H9 (cell line): ENCODE results near the gene CHRNG. TPM values are rescaled to one million over a fixed set of nuclear protein-coding genes. Genes with fewer than 3 reads are reported as not detected.

Experiments used
- DNase-seq: peaks from one replicate; pipeline ENCODE4 v3.0.0-alpha.2; 2017
- H2AFZ ChIP-seq: one replicate; pipeline ENCODE4 v1.6.1; 2013; ENCODE audit warnings: mild to moderate bottlenecking, low read length, control low read depth, moderate library complexity
- H2AK5ac ChIP-seq: 2 replicates; pipeline ENCODE4 v1.6.1; 2013; ENCODE audit warnings: low read length, control low read depth, mixed read lengths; ENCODE audit not compliant: insufficient read length
- H2BK120ac ChIP-seq: one replicate; pipeline ENCODE4 v1.6.1; 2013; ENCODE audit warnings: low read depth, mild to moderate bottlenecking, low read length, control low read depth, inconsistent platforms; ENCODE audit not compliant: poor library complexity, severe bottlenecking
- H2BK12ac ChIP-seq: 2 replicates; pipeline ENCODE4 v1.6.1; 2013; ENCODE audit warnings: low read length, control low read depth, mixed read lengths, low read depth; ENCODE audit not compliant: insufficient read length
- H2BK15ac ChIP-seq: 2 replicates; pipeline ENCODE4 v1.6.1; 2013; ENCODE audit warnings: low read depth, low read length, control low read depth
- H2BK20ac ChIP-seq: one replicate; pipeline ENCODE4 v1.6.1; 2013; ENCODE audit warnings: low read depth, mild to moderate bottlenecking, low read length, control low read depth, inconsistent platforms; ENCODE audit not compliant: poor library complexity, severe bottlenecking
- H2BK5ac ChIP-seq: 2 replicates; pipeline ENCODE4 v1.6.1; 2013; ENCODE audit warnings: low read length, control low read depth, mixed read lengths; ENCODE audit not compliant: insufficient read length
- H3K14ac ChIP-seq: 2 replicates; pipeline ENCODE4 v1.6.1; 2013; ENCODE audit warnings: low read length, control low read depth; ENCODE audit not compliant: insufficient read depth
- H3K18ac ChIP-seq: 2 replicates; pipeline ENCODE4 v1.6.1; 2013; ENCODE audit warnings: low read depth, mild to moderate bottlenecking, mixed read lengths, low read length, control low read depth; ENCODE audit not compliant: insufficient read length
- H3K23ac ChIP-seq: 2 replicates; pipeline ENCODE4 v1.6.1; 2013; ENCODE audit warnings: low read length, control low read depth, mixed read lengths, low read depth; ENCODE audit not compliant: insufficient read length
- H3K23me2 ChIP-seq: 2 replicates; pipeline ENCODE4 v1.6.1; 2013; ENCODE audit warnings: low read depth, mild to moderate bottlenecking, mixed read lengths, low read length, control low read depth; ENCODE audit not compliant: insufficient read length, poor library complexity, severe bottlenecking
- H3K27ac ChIP-seq: 2 replicates; pipeline ENCODE4 v1.5.1; 2013; ENCODE audit warnings: low read length, control low read depth, mixed read lengths, low read depth; ENCODE audit not compliant: insufficient read length
- H3K27me3 ChIP-seq: 2 replicates; pipeline ENCODE4 v1.6.1; 2013; ENCODE audit warnings: low read length, control low read depth, inconsistent platforms; ENCODE audit not compliant: insufficient read depth
- H3K4ac ChIP-seq: 2 replicates; pipeline ENCODE4 v1.6.1; 2013; ENCODE audit warnings: low read depth, mild to moderate bottlenecking, control low read depth, inconsistent platforms, low read length, moderate library complexity
- H3K4me1 ChIP-seq: 2 replicates; pipeline ENCODE4 v1.6.1; 2013; ENCODE audit warnings: low read length, control low read depth, inconsistent platforms; ENCODE audit not compliant: insufficient read depth
- H3K4me2 ChIP-seq: 2 replicates; pipeline ENCODE4 v1.6.1; 2013; ENCODE audit warnings: low read length, control low read depth, mixed read lengths; ENCODE audit not compliant: insufficient read length, insufficient read depth
- H3K56ac ChIP-seq: 2 replicates; pipeline ENCODE4 v1.6.1; 2013; ENCODE audit warnings: low read depth, mild to moderate bottlenecking, mixed read lengths, low read length, control low read depth; ENCODE audit not compliant: insufficient read length
- H3K79me1 ChIP-seq: 2 replicates; pipeline ENCODE4 v1.6.1; 2013; ENCODE audit warnings: low read depth, mild to moderate bottlenecking, moderate library complexity, low read length, control low read depth, inconsistent platforms; ENCODE audit not compliant: insufficient read depth, poor library complexity, severe bottlenecking
- H3K79me2 ChIP-seq: 2 replicates; pipeline ENCODE4 v1.6.1; 2013; ENCODE audit warnings: low read length, control low read depth, inconsistent platforms; ENCODE audit not compliant: insufficient read depth
- H3K9ac ChIP-seq: 2 replicates; pipeline ENCODE4 v1.6.1; 2013; ENCODE audit warnings: low read length, control low read depth, mixed read lengths; ENCODE audit not compliant: insufficient read length; ENCODE audit errors: extremely low read depth
- H3K9me3 ChIP-seq: one replicate; pipeline ENCODE4 v1.6.1; 2013; ENCODE audit warnings: low read depth, low read length, inconsistent platforms; ENCODE audit not compliant: control insufficient read depth
- H3T11ph ChIP-seq: one replicate; pipeline ENCODE4 v1.6.1; 2013; ENCODE audit warnings: mild to moderate bottlenecking, low read length, control low read depth, inconsistent platforms
- H4K20me1 ChIP-seq: one replicate; pipeline ENCODE4 v1.6.1; 2013; ENCODE audit not compliant: control insufficient read depth, insufficient read length, insufficient read depth
- H4K5ac ChIP-seq: 2 replicates; pipeline ENCODE4 v1.6.1; 2013; ENCODE audit warnings: low read depth, mild to moderate bottlenecking, mixed read lengths, low read length, control low read depth; ENCODE audit not compliant: insufficient read length
- H4K8ac ChIP-seq: replicated peaks from 2 replicates; pipeline ENCODE4 v1.6.1; 2013; ENCODE audit warnings: low read length, control low read depth, mixed read lengths, low read depth; ENCODE audit not compliant: insufficient read length
- H4K91ac ChIP-seq: 2 replicates; pipeline ENCODE4 v1.6.1; 2013; ENCODE audit warnings: low read depth, mild to moderate bottlenecking, moderate library complexity, mixed read lengths, low read length, control low read depth; ENCODE audit not compliant: insufficient read length
- H3K27ac Mint-ChIP-seq, 3 experiments: 2 replicates in 2 of 3; 3 replicates in 1 of 3; pipeline ENCODE4 v1.8.0; 2020 to 2021; ENCODE audit warnings: mixed read lengths in 3 of 3, mild to moderate bottlenecking in 1 of 3, moderate library complexity in 1 of 3
- H3K27me3 Mint-ChIP-seq: 2 replicates; pipeline ENCODE4 v1.8.0; 2021; ENCODE audit warnings: low read depth, mild to moderate bottlenecking, moderate library complexity, mixed read lengths
- H3K36me3 Mint-ChIP-seq, 3 experiments: 2 replicates in 2 of 3; 3 replicates in 1 of 3; pipeline ENCODE4 v1.8.0; 2020 to 2021; ENCODE audit warnings: low read depth in 3 of 3, mixed read lengths in 3 of 3; ENCODE audit not compliant: insufficient read depth in 1 of 3
- H3K4me1 Mint-ChIP-seq, 2 experiments: 2 replicates each; pipeline ENCODE4 v1.8.0; 2020; ENCODE audit warnings: mixed read lengths in 2 of 2
- H3K4me3 Mint-ChIP-seq, 2 experiments: 2 replicates in 1 of 2; 3 replicates in 1 of 2; pipeline ENCODE4 v1.8.0; 2020 to 2021; ENCODE audit warnings: mild to moderate bottlenecking in 2 of 2, mixed read lengths in 2 of 2, moderate library complexity in 1 of 2
- H3K9me3 Mint-ChIP-seq, 2 experiments: 2 replicates in 1 of 2; 3 replicates in 1 of 2; pipeline ENCODE4 v1.8.0; 2020; ENCODE audit warnings: mild to moderate bottlenecking in 2 of 2, mixed read lengths in 2 of 2, moderate library complexity in 1 of 2
- WGBS: extraction: QIAGEN DNeasy Blood & Tissue Kit; methylation state at CpG from one replicate; pipeline ENCODE4 v1.1.7; 2013; ENCODE audit warnings: missing lambda C conversion rate, low lambda C conversion rate, mixed read lengths; ENCODE audit not compliant: insufficient read length; ENCODE audit errors: extremely low coverage; 5-methylcytosine and 5-hydroxymethylcytosine counted together
- total RNA-seq: library from RNA; stranded (reverse); gene quantifications from 2 replicates; pipeline ENCODE4 v1.2.1, GENCODE V29; 2021
- TF ChIP-seq, protein P1 (sequence below): fragments of 200-600 bp; sonication (generic); conservative IDR thresholded peaks from 3 replicates; pipeline ENCODE4 v1.8.0; 2021; ENCODE audit warnings: antibody characterized with exemption, mild to moderate bottlenecking

The CHRNG gene
- total RNA-seq, 1 experiment from 2014 or later = not detected

DNA sequence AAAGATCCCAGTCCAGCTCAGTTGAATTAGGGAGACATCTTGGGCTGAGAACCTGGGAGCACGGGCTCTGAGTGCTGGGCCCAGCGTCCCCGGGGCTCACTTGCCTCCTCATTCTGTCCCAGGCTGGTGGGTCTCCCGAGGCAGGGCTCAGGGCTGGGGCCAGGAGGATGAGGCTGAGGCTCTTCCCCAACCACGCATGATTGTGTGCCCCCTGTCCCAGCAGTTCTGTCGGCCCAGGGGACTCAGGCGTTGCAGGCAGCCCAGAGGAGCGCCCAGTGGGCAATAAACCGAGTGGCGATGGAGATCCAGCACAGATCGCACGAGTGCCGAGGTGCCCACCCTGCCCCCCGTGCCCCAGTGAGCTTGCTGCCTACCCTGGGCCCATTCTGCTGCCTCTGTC lies 18.4 kb upstream of the CHRNG start:
- Histone ChIP-seq H4K8ac (no peak overlapping the region), H2BK15ac (no peak overlapping the region), H2BK12ac (no peak overlapping the region), H3K9me3 (no peaks in the 10 kb centered on the region), H4K20me1 (no peaks in the 10 kb centered on the region), H3K27ac (no peak overlapping the region), H2AK5ac (no peak overlapping the region), H3T11ph (no peak overlapping the region), H2BK20ac (no peak overlapping the region), H3K56ac (no peak overlapping the region), H3K27me3 (peaks cover 15% of the 10 kb centered on the region), H3K23ac (no peak overlapping the region), H3K79me2 (no peaks in the 10 kb centered on the region), H3K9ac (no peak overlapping the region), H2BK120ac (no peak overlapping the region), H4K91ac (no peak overlapping the region), H4K5ac (no peak overlapping the region), H3K79me1 (no peaks in the 10 kb centered on the region), H2AFZ (no peak overlapping the region), H3K14ac (no peak overlapping the region), H3K18ac (no peak overlapping the region), H3K4me2 (no peak overlapping the region), H2BK5ac (no peak overlapping the region), H3K23me2 (peaks cover 14% of the 10 kb centered on the region), H3K4ac (no peak overlapping the region), H3K4me1 (no peaks in the 10 kb centered on the region)
- Mint-ChIP-seq H3K9me3 (no peaks in the 10 kb centered on the region; a peak in 1 of 5 replicates), H3K36me3 (peaks cover 0 to 1% (median 0%) of the 10 kb centered on the region in 3 experiments; a peak in 1 of 7 replicates), H3K27me3 (peaks cover 62% of the 10 kb centered on the region), H3K4me1 (peaks cover 9 to 29% of the 10 kb centered on the region in 2 experiments), H3K4me3 (no peak overlapping the region), H3K27ac (no peak overlapping the region)
- WGBS = no CpG with 5 or more reads among the region's 14 CpGs
- TF ChIP-seq, protein P1, sequence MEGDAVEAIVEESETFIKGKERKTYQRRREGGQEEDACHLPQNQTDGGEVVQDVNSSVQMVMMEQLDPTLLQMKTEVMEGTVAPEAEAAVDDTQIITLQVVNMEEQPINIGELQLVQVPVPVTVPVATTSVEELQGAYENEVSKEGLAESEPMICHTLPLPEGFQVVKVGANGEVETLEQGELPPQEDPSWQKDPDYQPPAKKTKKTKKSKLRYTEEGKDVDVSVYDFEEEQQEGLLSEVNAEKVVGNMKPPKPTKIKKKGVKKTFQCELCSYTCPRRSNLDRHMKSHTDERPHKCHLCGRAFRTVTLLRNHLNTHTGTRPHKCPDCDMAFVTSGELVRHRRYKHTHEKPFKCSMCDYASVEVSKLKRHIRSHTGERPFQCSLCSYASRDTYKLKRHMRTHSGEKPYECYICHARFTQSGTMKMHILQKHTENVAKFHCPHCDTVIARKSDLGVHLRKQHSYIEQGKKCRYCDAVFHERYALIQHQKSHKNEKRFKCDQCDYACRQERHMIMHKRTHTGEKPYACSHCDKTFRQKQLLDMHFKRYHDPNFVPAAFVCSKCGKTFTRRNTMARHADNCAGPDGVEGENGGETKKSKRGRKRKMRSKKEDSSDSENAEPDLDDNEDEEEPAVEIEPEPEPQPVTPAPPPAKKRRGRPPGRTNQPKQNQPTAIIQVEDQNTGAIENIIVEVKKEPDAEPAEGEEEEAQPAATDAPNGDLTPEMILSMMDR = no peak
- DNase-seq = no peak
